ENCODE results near the gene UIMC1.
"Not testable (repeated sequence)": the region's sequence is repeated elsewhere in the genome, so short reads cannot be mapped to it uniquely, and the experiment has no call there.

DNA sequence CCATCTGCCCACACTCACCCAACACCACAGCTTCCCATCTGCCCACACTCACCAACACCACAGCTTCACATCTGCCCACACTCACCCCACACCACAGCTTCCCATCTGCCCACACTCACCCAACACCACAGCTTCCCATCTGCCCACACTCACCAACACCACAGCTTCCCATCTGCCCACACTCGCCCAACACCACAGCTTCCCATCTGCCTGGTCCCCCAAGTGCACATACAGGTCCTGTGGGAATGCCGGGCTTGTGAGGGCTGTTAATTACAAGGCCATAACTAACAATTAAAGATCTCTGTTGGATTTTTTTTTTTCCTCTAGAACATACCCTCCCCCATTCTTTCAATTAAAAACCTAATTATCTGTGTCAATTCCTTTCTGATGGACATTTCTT, 133.6 kb downstream of the UIMC1 start:
- TF ChIP-seq, protein P1, sequence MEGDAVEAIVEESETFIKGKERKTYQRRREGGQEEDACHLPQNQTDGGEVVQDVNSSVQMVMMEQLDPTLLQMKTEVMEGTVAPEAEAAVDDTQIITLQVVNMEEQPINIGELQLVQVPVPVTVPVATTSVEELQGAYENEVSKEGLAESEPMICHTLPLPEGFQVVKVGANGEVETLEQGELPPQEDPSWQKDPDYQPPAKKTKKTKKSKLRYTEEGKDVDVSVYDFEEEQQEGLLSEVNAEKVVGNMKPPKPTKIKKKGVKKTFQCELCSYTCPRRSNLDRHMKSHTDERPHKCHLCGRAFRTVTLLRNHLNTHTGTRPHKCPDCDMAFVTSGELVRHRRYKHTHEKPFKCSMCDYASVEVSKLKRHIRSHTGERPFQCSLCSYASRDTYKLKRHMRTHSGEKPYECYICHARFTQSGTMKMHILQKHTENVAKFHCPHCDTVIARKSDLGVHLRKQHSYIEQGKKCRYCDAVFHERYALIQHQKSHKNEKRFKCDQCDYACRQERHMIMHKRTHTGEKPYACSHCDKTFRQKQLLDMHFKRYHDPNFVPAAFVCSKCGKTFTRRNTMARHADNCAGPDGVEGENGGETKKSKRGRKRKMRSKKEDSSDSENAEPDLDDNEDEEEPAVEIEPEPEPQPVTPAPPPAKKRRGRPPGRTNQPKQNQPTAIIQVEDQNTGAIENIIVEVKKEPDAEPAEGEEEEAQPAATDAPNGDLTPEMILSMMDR (conservative IDR thresholded peaks at IDR 0.05; ENCODE audit: low read length): not testable (repeated sequence)
- not testable (repeated sequence) for TF ChIP-seq EZH2phosphoT487 (IDR thresholded peaks at IDR 0.05; ENCODE audit: borderline replicate concordance, low read depth, low read length)
